HG02885 (cell line): ENCODE data around the gene N4BP2.

Source experiments
- ATAC-seq: cut with Tn5 transposase; IDR thresholded peaks from one replicate; pipeline ENCODE4 v1.9.1; 2021; ENCODE audit warnings: mild to moderate bottlenecking; ENCODE audit not compliant: unreplicated experiment, poor library complexity

N4BP2 gene

GRCh38 chr4:40204507-40205258 lies 148.0 kb downstream of the N4BP2 start:
- ATAC-seq = no peak

GRCh38 chr4:40205259-40206198 lies 148.9 kb downstream of the N4BP2 start:
- peak; percentile 69 for ATAC-seq

GRCh38 chr4:40206426-40206825 lies 149.8 kb downstream of the N4BP2 start:
- ATAC-seq = no peak
